Endodermal cell (in vitro differentiated cells): ENCODE measurements around the gene KCNC4. TPM values are rescaled to one million over a fixed set of nuclear protein-coding genes. Genes with fewer than 3 reads are reported as not detected.

ENCODE experiments used
- DNase-seq: peaks from one replicate; pipeline ENCODE4 v3.0.0-alpha.2; 2017
- H3K27ac ChIP-seq: 2 replicates; pipeline ENCODE4 v1.5.1; 2013; ENCODE audit warnings: mild to moderate bottlenecking, low read depth, low read length, moderate library complexity
- H3K27me3 ChIP-seq: 2 replicates; pipeline ENCODE4 v1.6.1; 2013; ENCODE audit warnings: mild to moderate bottlenecking, low read length, moderate library complexity; ENCODE audit not compliant: insufficient read depth, control insufficient read depth, poor library complexity, severe bottlenecking
- H3K36me3 ChIP-seq: 2 replicates; pipeline ENCODE4 v1.7.0; 2013; ENCODE audit warnings: mild to moderate bottlenecking, low read length, moderate library complexity; ENCODE audit not compliant: control insufficient read depth, insufficient read depth
- H3K4me1 ChIP-seq: one replicate; pipeline ENCODE4 v1.7.0; 2013; ENCODE audit warnings: low read length; ENCODE audit not compliant: control insufficient read depth, insufficient read depth
- H3K4me3 ChIP-seq: 2 replicates; pipeline ENCODE4 v1.5.1; 2013; ENCODE audit warnings: mild to moderate bottlenecking, low read length, moderate library complexity
- H3K9ac ChIP-seq: 2 replicates; pipeline ENCODE4 v1.6.1; 2013; ENCODE audit warnings: mild to moderate bottlenecking, low read length, moderate library complexity; ENCODE audit not compliant: poor library complexity, severe bottlenecking; ENCODE audit errors: extremely low read depth
- H3K9me3 ChIP-seq: 2 replicates; pipeline ENCODE4 v1.6.1; 2013; ENCODE audit warnings: mild to moderate bottlenecking, low read length, moderate library complexity; ENCODE audit not compliant: control insufficient read depth
- H3K27ac Mint-ChIP-seq: 2 replicates; pipeline ENCODE4 v1.8.0; 2020; ENCODE audit warnings: mixed read lengths
- H3K27me3 Mint-ChIP-seq: 2 replicates; pipeline ENCODE4 v1.8.0; 2021; ENCODE audit warnings: mild to moderate bottlenecking, mixed read lengths; ENCODE audit not compliant: insufficient read depth
- H3K36me3 Mint-ChIP-seq: 2 replicates; pipeline ENCODE4 v1.8.0; 2020; ENCODE audit warnings: low read depth, mixed read lengths
- H3K4me1 Mint-ChIP-seq: 2 replicates; pipeline ENCODE4 v1.8.0; 2020; ENCODE audit warnings: mixed read lengths
- H3K4me3 Mint-ChIP-seq: 2 replicates; pipeline ENCODE4 v1.8.0; 2020; ENCODE audit warnings: mild to moderate bottlenecking, moderate library complexity, mixed read lengths
- H3K9me3 Mint-ChIP-seq: 2 replicates; pipeline ENCODE4 v1.8.0; 2020; ENCODE audit warnings: mild to moderate bottlenecking, mixed read lengths
- CTCF ChIP-seq: fragments of 200-600 bp; sonication (generic); conservative IDR thresholded peaks from 2 replicates; pipeline ENCODE4 v1.5.0; 2021; ENCODE audit warnings: antibody characterized with exemption, mild to moderate bottlenecking
- WGBS, 2 experiments: methylation state at CpG; one replicate each; pipeline versions ENCODE4 v1.1.5 to v1.1.7; 2013; ENCODE audit warnings: missing lambda C conversion rate in 2 of 2, mixed read lengths in 1 of 2; ENCODE audit not compliant: insufficient coverage in 1 of 2, insufficient read length in 1 of 2; 5-methylcytosine and 5-hydroxymethylcytosine counted together
- total RNA-seq, 2 donors: library from RNA; stranded (reverse); fragmentation: NEBNext Ultra II Directional in 1 of 2; extraction: Animal tissue kit (Norgen Biotek cat#: 25700) in 1 of 2; gene quantifications; 2 replicates in 1 of 2; 3 replicates in 1 of 2; pipeline ENCODE4 v1.2.1, GENCODE V29; 2021

The KCNC4 gene
- total RNA-seq, 2 donors from 2014 or later: 7.6 to 10.2 TPM

DNA sequence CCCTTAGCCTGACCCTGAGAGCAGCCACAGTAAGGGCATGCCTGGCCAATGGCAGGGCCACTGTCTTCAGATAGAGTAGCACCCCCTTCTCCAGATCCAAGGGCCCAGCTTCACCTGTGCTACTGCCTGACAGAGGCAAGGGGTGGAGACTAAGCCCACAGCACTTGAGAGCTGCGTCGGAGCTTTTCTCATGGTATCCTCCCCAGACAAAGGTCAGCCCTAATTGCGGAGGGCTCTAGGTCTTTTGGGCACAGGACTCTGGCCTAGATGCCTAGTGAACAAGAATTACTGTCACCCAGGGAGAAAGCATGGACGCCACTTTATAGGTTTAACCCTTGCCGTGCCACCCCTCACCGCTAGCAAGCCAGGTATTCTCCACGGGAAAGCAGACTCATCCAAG, 15.1 kb downstream of the KCNC4 start:
- Mint-ChIP-seq H3K27ac (no peak overlapping the region), H3K4me3 (no peak overlapping the region), H3K4me1 (no peaks in the 10 kb centered on the region), H3K9me3 (no peaks in the 10 kb centered on the region), H3K27me3 (no peaks in the 10 kb centered on the region), H3K36me3 (peaks cover 6% of the 10 kb centered on the region)
- 84 to 85% methylated on average over 3 to 7 of the region's 7 CpGs for WGBS, 2 experiments
- Histone ChIP-seq H3K4me3 (no peak overlapping the region), H3K27ac (no peak overlapping the region), H3K9me3 (no peaks in the 10 kb centered on the region), H3K4me1 (no peaks in the 10 kb centered on the region), H3K27me3 (no peaks in the 10 kb centered on the region), H3K9ac (no peak overlapping the region), H3K36me3 (no peaks in the 10 kb centered on the region)
- DNase-seq: no peak
- no peak for TF ChIP-seq CTCF

- H3K9me3 Mint-ChIP-seq: no peaks in the 10 kb centered on the region
- Histone ChIP-seq H3K27me3 (no peaks in the 10 kb centered on the region), H3K27ac (no peak overlapping the region), H3K4me3 (no peak overlapping the region), H3K9me3 (no peaks in the 10 kb centered on the region), H3K36me3 (no peaks in the 10 kb centered on the region), H3K4me1 (no peaks in the 10 kb centered on the region), H3K9ac (no peak overlapping the region)
- DNase-seq: no peak
- no peaks in the 10 kb centered on the region for H3K27me3 Mint-ChIP-seq
- H3K36me3 Mint-ChIP-seq: peaks cover 6% of the 10 kb centered on the region
- no peak overlapping the region for H3K4me3 Mint-ChIP-seq
- H3K27ac Mint-ChIP-seq: no peak overlapping the region
- H3K4me1 Mint-ChIP-seq: no peaks in the 10 kb centered on the region
- 93 to 94% methylated on average over 9 to 18 of the region's 18 CpGs for WGBS, 2 experiments
- TF ChIP-seq CTCF: no peak
Observed at GRCh38 chr1:110225756-110226404, 15.8 kb downstream of the KCNC4 start.

- H3K4me3 Mint-ChIP-seq: no peak overlapping the region
- Histone ChIP-seq H3K27me3 (no peaks in the 10 kb centered on the region), H3K4me1 (no peaks in the 10 kb centered on the region), H3K9me3 (no peaks in the 10 kb centered on the region), H3K4me3 (no peak overlapping the region), H3K36me3 (no peaks in the 10 kb centered on the region), H3K9ac (no peak overlapping the region), H3K27ac (no peak overlapping the region)
- no peaks in the 10 kb centered on the region for H3K9me3 Mint-ChIP-seq
- no peaks in the 10 kb centered on the region for H3K4me1 Mint-ChIP-seq
- H3K36me3 Mint-ChIP-seq: peaks cover 6% of the 10 kb centered on the region
- WGBS, 2 experiments: 91 to 92% methylated on average over 11 to 12 of the region's 12 CpGs
- H3K27ac Mint-ChIP-seq: no peak overlapping the region
- no peaks in the 10 kb centered on the region for H3K27me3 Mint-ChIP-seq
- no peak for TF ChIP-seq CTCF
- no peak for DNase-seq
Observed at GRCh38 chr1:110227774-110228173, 17.7 kb downstream of the KCNC4 start.
